Body of pancreas (tissue), 4 donors: ENCODE data around the gene GRIA3. TPM values are rescaled to one million over a fixed set of nuclear protein-coding genes. Genes with fewer than 3 reads are reported as not detected.

Source experiments
- ATAC-seq: fragments of 150-250 bp; one replicate; pipeline ENCODE4 v1.9.1; 2016
- DNase-seq, 4 donors: peaks; one replicate each; pipeline ENCODE4 v3.0.0-alpha.2; 2019
- H3K27ac ChIP-seq, 4 donors: fragments of 200-600 bp; sonication (generic); 1 replicate in 3 of 4; 2 replicates in 1 of 4; pipeline versions ENCODE4 v1.5.1 to v1.6.1; 2016 to 2019; ENCODE audit warnings: mild to moderate bottlenecking in 1 of 4, mixed read lengths in 1 of 4, moderate library complexity in 1 of 4
- H3K27me3 ChIP-seq, 2 donors: fragments of 200-600 bp; sonication (generic); one replicate each; pipeline ENCODE4 v1.6.0; 2016; ENCODE audit warnings: mild to moderate bottlenecking in 1 of 2
- H3K36me3 ChIP-seq, 2 donors: fragments of 200-600 bp; sonication (generic); replicated peaks in 1 of 2; 2 replicates each; pipeline ENCODE4 v1.5.1; 2016; ENCODE audit warnings: low read depth in 2 of 2; ENCODE audit not compliant: insufficient read depth in 1 of 2
- H3K4me1 ChIP-seq: fragments of 200-600 bp; sonication (generic); one replicate; pipeline ENCODE4 v1.6.0; 2016
- H3K4me3 ChIP-seq, 2 donors: fragments of 200-600 bp; sonication (generic); 1 replicate in 1 of 2; 2 replicates in 1 of 2; pipeline ENCODE4 v1.5.1; 2016 to 2019
- H3K9me3 ChIP-seq, 3 donors: fragments of 200-600 bp; sonication (generic); 1 replicate in 2 of 3; 2 replicates in 1 of 3; pipeline ENCODE4 v1.5.1; 2016
- CTCF ChIP-seq, 7 experiments: fragments of 450-650 bp in 4 of 7; fragments of 200-600 bp in 3 of 7; sonication (generic) in 3 of 7; IDR thresholded peaks; one replicate each; pipeline ENCODE4 v1.5.1; 2016 to 2019; ENCODE audit warnings: antibody characterized with exemption in 7 of 7
- POLR2A ChIP-seq, 3 donors: fragments of 450-650 bp; IDR thresholded peaks; one replicate each; pipeline ENCODE4 v1.6.1; 2016; ENCODE audit warnings: antibody characterized with exemption in 3 of 3, mild to moderate bottlenecking in 2 of 3
- WGBS, 2 donors: methylation state at CpG; one replicate each; pipeline ENCODE4 v1.1.5; 2017; 5-methylcytosine and 5-hydroxymethylcytosine counted together
- intact Hi-C: fragments of 100-400 bp; cut with DNase I; formaldehyde crosslinking; loops from one replicate; pipeline ENCODE4 v1.15.1; 2023
- total RNA-seq, 2 donors: library from RNA; depleted of rRNA; stranded (reverse); fragments of >200 nt; gene quantifications; one replicate each; pipeline ENCODE4 v1.1.0, GENCODE V29; 2016

Gene GRIA3
- total RNA-seq, 2 donors from 2014 or later: 0.52 to 0.99 TPM

DNA sequence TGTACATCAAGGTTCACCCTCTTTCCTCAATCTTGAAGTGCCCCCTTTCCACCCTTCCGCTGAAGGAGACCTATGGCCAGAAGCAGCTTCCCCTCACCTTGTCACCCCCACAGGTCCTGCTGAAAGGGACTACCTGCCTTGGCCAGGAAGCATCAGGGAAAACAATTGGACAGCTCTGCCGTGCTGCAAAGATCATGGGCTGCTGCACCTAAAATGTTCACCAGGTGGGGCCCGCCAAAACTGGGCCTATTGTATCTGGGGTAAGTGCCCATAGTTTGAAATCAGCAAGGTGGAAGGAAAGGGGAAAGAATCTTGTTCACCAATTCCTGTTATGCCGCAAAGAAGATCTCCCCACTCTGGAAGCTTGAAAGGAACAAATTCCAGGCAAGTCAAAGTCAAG lies 18.4 kb downstream of the GRIA3 start:
- Histone ChIP-seq H3K27me3 (no peaks in the 10 kb centered on the region), H3K36me3 (no peaks in the 10 kb centered on the region), H3K4me1 (no peaks in the 10 kb centered on the region), H3K9me3 (no peaks in the 10 kb centered on the region), H3K4me3 (no peak overlapping the region), H3K27ac (no peak overlapping the region)
- DNase-seq (no peak), ATAC-seq (no peak)
- TF ChIP-seq POLR2A (IDR thresholded peaks at IDR 0.05): no peak
- no peak for TF ChIP-seq CTCF (IDR thresholded peaks at IDR 0.05)
- WGBS, 2 donors: 70 to 85% methylated on average over 2 to 4 of the region's 4 CpGs
- intact Hi-C loops: no loop called here

- no peak for TF ChIP-seq CTCF (IDR thresholded peaks at IDR 0.05)
- no peak for TF ChIP-seq POLR2A (IDR thresholded peaks at IDR 0.05)
- Histone ChIP-seq H3K27ac (no peak overlapping the region), H3K27me3 (no peaks in the 10 kb centered on the region), H3K9me3 (no peaks in the 10 kb centered on the region), H3K4me1 (no peaks in the 10 kb centered on the region), H3K4me3 (no peak overlapping the region), H3K36me3 (no peaks in the 10 kb centered on the region)
- WGBS, 2 donors: 90% methylated on average over 3 of the region's 3 CpGs
- intact Hi-C loops: no loop called here
- ATAC-seq: no peak
- DNase-seq: no peak
Observed at GRCh38 chrX:123203772-123204171, 19.7 kb downstream of the GRIA3 start.

GRCh38 chrX:123206176-123206575 lies 22.1 kb downstream of the GRIA3 start:
- H3K9me3 ChIP-seq: no peaks in the 10 kb centered on the region
- no peaks in the 10 kb centered on the region for H3K27me3 ChIP-seq
- DNase-seq (no peak), ATAC-seq (no peak)
- no peak overlapping the region for H3K4me3 ChIP-seq
- no peaks in the 10 kb centered on the region for H3K36me3 ChIP-seq
- no peak for TF ChIP-seq CTCF (IDR thresholded peaks at IDR 0.05)
- no peak for TF ChIP-seq POLR2A (IDR thresholded peaks at IDR 0.05)
- no peaks in the 10 kb centered on the region for H3K4me1 ChIP-seq
- WGBS, 2 donors: 77 to 89% methylated on average over 9 of the region's 9 CpGs
- no peak overlapping the region for H3K27ac ChIP-seq
- intact Hi-C loops: no loop called here

DNA sequence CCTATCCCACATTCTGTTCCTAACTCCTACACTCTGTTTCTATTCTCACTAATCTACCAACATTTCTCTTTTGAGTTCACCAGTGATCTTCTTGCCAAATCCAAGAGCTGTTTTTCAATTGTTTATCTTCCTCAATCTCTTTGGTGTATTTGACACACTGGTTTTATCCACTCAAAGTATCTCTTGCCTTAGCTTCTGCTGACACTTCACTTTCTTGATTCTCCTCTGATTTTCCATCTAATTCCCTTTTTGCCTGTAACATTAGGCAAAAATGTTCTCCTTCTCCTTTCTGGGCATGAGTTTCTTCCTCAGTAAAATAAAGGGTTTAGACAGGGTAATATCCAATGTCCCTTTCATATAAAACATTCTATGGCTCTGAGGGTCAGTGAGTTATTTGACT lies 26.2 kb downstream of the GRIA3 start:
- Histone ChIP-seq H3K9me3 (no peaks in the 10 kb centered on the region), H3K4me3 (no peak overlapping the region), H3K27me3 (no peaks in the 10 kb centered on the region), H3K4me1 (no peaks in the 10 kb centered on the region), H3K36me3 (no peaks in the 10 kb centered on the region), H3K27ac (no peak overlapping the region)
- ATAC-seq: no peak
- intact Hi-C loops: no loop called here
- no peak for DNase-seq
- TF ChIP-seq POLR2A (IDR thresholded peaks at IDR 0.05): no peak
- TF ChIP-seq CTCF (IDR thresholded peaks at IDR 0.05): no peak

DNA sequence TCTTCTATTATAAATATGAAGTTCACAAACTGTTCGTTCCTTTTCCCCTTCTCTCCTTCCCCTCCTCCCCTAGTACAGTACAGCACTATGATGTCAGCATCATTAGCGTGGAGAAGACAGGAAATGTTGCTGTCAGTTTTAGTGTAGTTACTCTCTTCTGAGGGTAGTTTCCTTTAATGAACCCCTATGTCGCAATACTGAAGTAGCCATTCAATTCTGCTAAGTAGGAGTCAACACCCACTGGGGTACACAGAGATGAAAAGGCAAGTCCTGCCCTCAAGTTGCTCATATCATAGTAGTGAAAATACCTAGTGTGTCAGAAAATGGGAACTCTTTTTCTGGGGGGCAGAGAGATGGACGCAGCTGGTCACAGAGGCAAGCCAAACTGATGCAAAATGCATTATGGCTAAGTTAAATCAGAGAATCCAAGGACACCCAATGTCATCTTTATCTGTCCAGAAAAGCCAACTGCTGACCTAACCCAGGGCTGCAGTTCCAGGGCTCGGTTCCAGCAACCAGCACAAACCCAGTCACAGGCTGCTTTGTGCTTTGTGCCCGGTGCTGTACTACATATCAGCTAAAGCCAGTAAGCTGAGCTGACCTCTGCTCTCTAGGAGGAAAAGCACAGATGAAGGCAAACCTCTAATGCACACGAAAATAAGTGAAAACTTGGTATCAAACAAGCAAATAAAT lies 31.5 kb downstream of the GRIA3 start:
- Histone ChIP-seq H3K9me3 (no peaks in the 10 kb centered on the region), H3K4me3 (no peak overlapping the region), H3K27me3 (no peaks in the 10 kb centered on the region), H3K4me1 (peaks cover 10% of the 10 kb centered on the region), H3K27ac (no peak overlapping the region), H3K36me3 (no peaks in the 10 kb centered on the region)
- no peak for ATAC-seq
- no peak for TF ChIP-seq POLR2A (IDR thresholded peaks at IDR 0.05)
- no peak for TF ChIP-seq CTCF (IDR thresholded peaks at IDR 0.05)
- DNase-seq: no peak
- intact Hi-C loops: no loop called here
- WGBS, 2 donors: 47 to 50% methylated on average over 7 of the region's 7 CpGs
